Psoas muscle (tissue), 8 donors: ENCODE measurements around the gene TMEM132C. TPM values are rescaled to one million over a fixed set of nuclear protein-coding genes. Genes with fewer than 3 reads are reported as not detected.

Source experiments
- ATAC-seq, 4 donors: fragments of 200-7000 bp; cut with Tn5 transposase; one replicate each; pipeline ENCODE4 v1.9.1; 2020; ENCODE audit warnings: moderate library complexity in 3 of 4, mild to moderate bottlenecking in 2 of 4
- DNase-seq, 2 donors: peaks; one replicate each; pipeline ENCODE4 v3.0.0-alpha.2; 2020
- H3K27ac ChIP-seq: fragments of 200-600 bp; one replicate; pipeline ENCODE4 v1.8.0; 2022
- H3K27me3 ChIP-seq, 3 donors: fragments of 200-600 bp in 1 of 3; one replicate each; pipeline versions ENCODE4 v1.6.1 to v1.8.0; 2013 to 2022; ENCODE audit warnings: low read length in 2 of 3, mild to moderate bottlenecking in 2 of 3, moderate library complexity in 1 of 3; ENCODE audit not compliant: insufficient read depth in 3 of 3
- H3K36me3 ChIP-seq, 2 donors: fragments of 200-600 bp in 1 of 2; one replicate each; pipeline versions ENCODE4 v1.6.1 to v1.8.0; 2013 to 2022; ENCODE audit warnings: low read depth in 1 of 2, mild to moderate bottlenecking in 1 of 2, moderate library complexity in 1 of 2; ENCODE audit not compliant: insufficient read depth in 1 of 2
- H3K4me1 ChIP-seq: fragments of 200-600 bp; one replicate; pipeline ENCODE4 v1.8.0; 2022
- H3K4me3 ChIP-seq: fragments of 200-600 bp; one replicate; pipeline ENCODE4 v1.8.0; 2022; ENCODE audit warnings: mild to moderate bottlenecking
- H3K9me3 ChIP-seq: fragments of 200-600 bp; one replicate; pipeline ENCODE4 v1.8.0; 2022
- CTCF ChIP-seq: fragments of 200-600 bp; IDR thresholded peaks from one replicate; pipeline ENCODE4 v1.8.0; 2022; ENCODE audit warnings: antibody characterized with exemption
- WGBS, 3 donors: extraction: QIAGEN DNeasy Blood & Tissue Kit; methylation state at CpG; one replicate each; pipeline versions ENCODE4 v1.1.6 to v1.1.7; 2013; 5-methylcytosine and 5-hydroxymethylcytosine counted together
- intact Hi-C, 2 donors: fragments of 100-400 bp; cut with DNase I; formaldehyde crosslinking; loops; one replicate each; pipeline versions ENCODE4 v1.11.0 to v1.14.2; 2022
- polyA plus RNA-seq, 3 donors: library from polyadenylated mRNA; stranded (reverse); fragments of 200-250 nt; gene quantifications; one replicate each; pipeline ENCODE4 v1.2.3, GENCODE V29; 2013
- total RNA-seq, 4 donors: library from RNA; stranded (reverse); fragmentation: NEBNext Ultra II Directional in 2 of 4; extraction: Animal tissue kit (Norgen Biotek cat#: 25700) in 2 of 4; gene quantifications; one replicate each; pipeline versions ENCODE4 v1.2.1 to v1.2.4, GENCODE V29; 2021 to 2023
- donor health status: healthy with polysubstance abuse.
- donor health status: DM: no; HTN: no; CAD: no; lungs with moderate emphysema.
- donor health status: Bipolar disorder and iron deficiency.
- donor health status: healthy.
- donor health status: DM: yes; HTN: yes; CAD: no.
- donor health status: DM: no; HTN: no; CAD: no.
- donor health status: DM: no; HTN: no; CAD: no.
- donor health status: DM: yes; HTN: yes; CAD: no.

TMEM132C gene
- total and polyA plus RNA-seq, 7 donors = 0.16 to 0.77 (median 0.47) TPM

GRCh38 chr12:128353301-128353700, 86.3 kb downstream of the TMEM132C start:
- ATAC-seq (no peak), DNase-seq (no peak)
- Histone ChIP-seq H3K4me3 (no peak overlapping the region), H3K9me3 (no peaks in the 10 kb centered on the region), H3K4me1 (no peaks in the 10 kb centered on the region), H3K27me3 (peaks cover 0 to 2% (median 0%) of the 10 kb centered on the region in 3 donors), H3K36me3 (no peaks in the 10 kb centered on the region), H3K27ac (no peak overlapping the region)
- intact Hi-C loops = no loop called here
- no peak for TF ChIP-seq CTCF
- WGBS, 3 donors = 10 to 12% (median 12%) methylated on average over 12 of the region's 12 CpGs

- Histone ChIP-seq H3K36me3 (no peaks in the 10 kb centered on the region), H3K9me3 (no peaks in the 10 kb centered on the region), H3K27me3 (peaks cover 0 to 2% (median 0%) of the 10 kb centered on the region in 3 donors), H3K4me1 (no peaks in the 10 kb centered on the region), H3K4me3 (no peak overlapping the region), H3K27ac (no peak overlapping the region)
- WGBS, 3 donors = 44 to 55% (median 50%) methylated on average over 7 of the region's 7 CpGs
- no peak for ATAC-seq
- no peak for TF ChIP-seq CTCF
- no peak for DNase-seq
- intact Hi-C loops = no loop called here
Measured at GRCh38 chr12:128356547-128356946, 89.6 kb downstream of the TMEM132C start.

- no peak overlapping the region for H3K4me3 ChIP-seq
- ATAC-seq (no peak), DNase-seq (no peak)
- H3K36me3 ChIP-seq = no peaks in the 10 kb centered on the region
- H3K4me1 ChIP-seq = no peaks in the 10 kb centered on the region
- H3K27ac ChIP-seq = no peak overlapping the region
- WGBS, 3 donors = 31 to 45% (median 39%) methylated on average over 7 of the region's 7 CpGs
- peaks cover 0 to 18% (median 0%) of the 10 kb centered on the region in 3 donors for H3K27me3 ChIP-seq
- H3K9me3 ChIP-seq = no peaks in the 10 kb centered on the region
- no peak for TF ChIP-seq CTCF
- intact Hi-C loops = no loop called here
Measured at GRCh38 chr12:128361400-128361995, 94.5 kb downstream of the TMEM132C start.

DNA sequence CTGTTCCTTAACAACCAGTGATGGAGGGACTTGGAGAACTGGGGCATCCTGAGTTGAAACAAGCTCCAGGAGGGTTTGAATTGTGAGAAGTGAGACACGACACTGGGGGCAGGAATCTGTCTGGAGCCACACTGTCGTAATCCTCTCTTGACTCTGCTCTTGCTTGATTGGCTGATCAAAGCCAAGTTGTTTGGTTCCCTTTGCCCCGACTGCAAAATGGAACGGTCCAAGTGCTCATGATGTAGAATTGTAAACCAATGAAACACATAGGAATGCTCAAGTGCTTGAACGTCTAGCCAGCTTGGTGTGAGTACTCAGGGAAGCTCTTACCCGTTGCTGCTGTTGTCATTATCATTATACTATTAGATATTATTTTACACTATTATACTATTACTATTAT, 98.1 kb downstream of the TMEM132C start:
- Histone ChIP-seq H3K4me3 (no peak overlapping the region), H3K9me3 (no peaks in the 10 kb centered on the region), H3K36me3 (no peaks in the 10 kb centered on the region), H3K27me3 (peaks cover 0 to 25% (median 0%) of the 10 kb centered on the region in 3 donors), H3K27ac (no peak overlapping the region), H3K4me1 (no peaks in the 10 kb centered on the region)
- ATAC-seq = no peak
- no peak for TF ChIP-seq CTCF
- no peak for DNase-seq
- intact Hi-C loops = no loop called here
- WGBS, 3 donors = 37 to 44% (median 41%) methylated on average over 6 of the region's 6 CpGs
